GM12872 (cell line): ENCODE results near the gene ACSL4.

Experiments
- CTCF ChIP-seq: IDR thresholded peaks from 3 replicates; pipeline ENCODE4 v1.5.1; 2011; ENCODE audit warnings: low read depth, mild to moderate bottlenecking, low read length, moderate library complexity; ENCODE audit not compliant: insufficient read depth

ACSL4 gene

GRCh38 chrX:109691277-109691676 lies 41.8 kb downstream of the ACSL4 start:
- TF ChIP-seq CTCF, result no peak

GRCh38 chrX:109687903-109688302 lies 45.2 kb downstream of the ACSL4 start:
- no peak for TF ChIP-seq CTCF

GRCh38 chrX:109685656-109686078 lies 47.4 kb downstream of the ACSL4 start:
- no peak for TF ChIP-seq CTCF

GRCh38 chrX:109684136-109684535 lies 48.9 kb downstream of the ACSL4 start:
- TF ChIP-seq CTCF, result no peak

- TF ChIP-seq CTCF, result no peak
Measured at GRCh38 chrX:109681475-109682081, 51.5 kb downstream of the ACSL4 start.

GRCh38 chrX:109679820-109680219 lies 53.2 kb downstream of the ACSL4 start:
- TF ChIP-seq CTCF, result no peak

GRCh38 chrX:109672239-109672638 lies 60.8 kb downstream of the ACSL4 start:
- no peak for TF ChIP-seq CTCF

- no peak for TF ChIP-seq CTCF
Measured at GRCh38 chrX:109667986-109668385, 65.1 kb downstream of the ACSL4 start.
